HG03442 (cell line): ENCODE measurements around the gene ARHGEF25.
"Not testable (repeated sequence)": the region's sequence is repeated elsewhere in the genome, so short reads cannot be mapped to it uniquely, and the experiment has no call there.

Source experiments
- ATAC-seq: cut with Tn5 transposase; IDR thresholded peaks from one replicate; pipeline ENCODE4 v1.9.1; 2021; ENCODE audit warnings: mild to moderate bottlenecking, moderate library complexity; ENCODE audit not compliant: unreplicated experiment

The ARHGEF25 gene

DNA sequence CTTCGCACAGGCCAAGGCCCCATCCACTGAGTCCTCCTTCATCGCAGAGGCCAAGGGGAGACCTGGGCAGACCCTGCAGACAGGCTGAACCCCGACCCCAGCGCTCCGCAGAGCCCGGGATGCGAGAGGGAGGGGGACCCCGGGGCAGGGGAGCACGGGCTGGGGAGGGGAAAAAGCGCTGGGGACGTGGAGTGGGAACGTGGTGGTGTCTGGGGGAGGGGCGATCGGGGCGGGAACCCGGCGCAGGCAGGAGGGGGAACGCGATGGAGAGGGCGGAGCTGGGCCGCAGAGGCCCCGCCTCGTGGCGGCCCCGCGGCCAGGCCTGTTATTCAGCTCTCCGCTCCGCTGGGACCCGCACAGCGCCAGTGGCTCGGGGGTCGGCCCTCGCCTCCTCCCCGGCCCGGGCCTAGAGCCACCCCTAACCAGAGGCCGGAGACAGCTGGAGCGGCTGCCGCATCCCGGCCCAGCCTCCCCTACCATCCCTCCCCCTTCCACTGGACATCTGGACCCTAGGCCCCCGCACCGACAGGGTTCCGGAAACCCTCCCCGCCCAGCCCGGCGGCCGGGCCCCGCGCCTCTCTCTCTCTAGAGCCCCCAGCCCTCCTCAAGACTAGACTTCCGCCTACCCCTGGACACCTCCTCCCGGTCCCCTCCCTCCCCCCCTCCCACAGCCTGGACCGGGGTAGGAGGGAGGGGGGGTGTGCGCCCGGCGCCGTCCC is at the start of gene ARHGEF25:
Gene ARHGEF25, plus strand, starts transcription at position 328 of the 719 bp plus-strand sequence. CDS start 460 bp downstream, outside the sequence.
- no peak for ATAC-seq

- ATAC-seq = no peak
These were observed 47.9 kb upstream of the ARHGEF25 start for GRCh38 chr12:57563358-57563757.

DNA sequence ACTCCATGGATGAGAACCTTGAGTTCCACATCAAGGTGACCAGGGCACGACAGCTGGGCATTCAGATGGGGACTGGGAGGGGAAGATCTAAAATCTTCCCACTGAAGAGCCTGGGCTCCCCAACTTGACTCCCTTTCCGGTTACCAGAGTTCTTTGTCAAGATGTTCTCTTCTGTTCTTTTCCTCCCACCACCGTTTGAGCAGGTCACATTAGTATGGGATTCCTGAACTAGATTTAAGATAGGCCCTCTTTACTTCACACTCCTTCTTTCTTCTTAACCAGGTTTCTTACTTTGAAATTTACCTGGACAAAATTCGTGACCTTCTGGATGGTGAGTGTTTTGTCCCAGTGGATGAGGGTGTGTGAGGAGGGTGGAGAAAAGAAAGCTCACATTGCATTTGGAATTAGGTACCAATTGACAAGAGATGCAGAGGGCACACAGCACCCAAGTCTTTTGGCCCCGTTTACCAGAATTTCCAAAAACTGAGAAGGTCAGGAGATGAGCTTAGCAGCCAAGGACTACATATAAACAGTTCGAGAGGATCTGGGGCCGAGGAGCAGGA is 47.0 kb upstream of the ARHGEF25 start:
- ATAC-seq = no peak

DNA sequence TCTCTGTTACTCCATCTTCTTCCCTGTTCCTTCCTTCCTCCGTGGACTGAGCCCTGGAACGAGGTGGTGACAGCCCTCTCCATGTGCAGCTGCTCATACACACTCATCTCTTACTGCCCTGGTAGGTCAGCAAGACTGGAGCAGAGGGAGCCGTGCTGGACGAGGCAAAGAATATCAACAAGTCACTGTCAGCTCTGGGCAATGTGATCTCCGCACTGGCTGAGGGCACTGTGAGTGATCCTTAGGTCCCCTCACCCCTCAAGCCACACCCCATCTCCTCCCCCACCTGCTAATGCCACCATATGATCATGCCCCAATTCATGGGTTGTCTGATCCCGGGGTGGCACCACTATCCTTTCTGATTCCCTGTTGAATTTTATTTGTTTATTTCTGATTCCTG is 42.4 kb upstream of the ARHGEF25 start:
- no peak for ATAC-seq

DNA sequence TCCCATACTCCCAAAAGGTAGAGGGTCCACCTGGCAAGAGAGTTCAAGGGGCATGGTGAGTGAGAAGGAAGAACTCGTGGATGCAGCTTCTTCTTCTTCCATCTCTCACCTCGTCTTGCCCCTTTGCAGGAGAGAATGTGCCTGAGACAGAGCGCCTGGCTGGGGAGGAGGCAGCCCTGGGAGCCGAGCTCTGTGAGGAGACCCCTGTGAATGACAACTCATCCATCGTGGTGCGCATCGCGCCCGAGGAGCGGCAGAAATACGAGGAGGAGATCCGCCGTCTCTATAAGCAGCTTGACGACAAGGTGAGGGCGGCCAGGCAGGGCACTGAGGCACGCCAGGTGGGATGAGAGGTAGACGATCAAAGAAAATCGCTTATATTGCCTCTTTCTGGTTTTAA is 41.4 kb upstream of the ARHGEF25 start:
- no peak for ATAC-seq

DNA sequence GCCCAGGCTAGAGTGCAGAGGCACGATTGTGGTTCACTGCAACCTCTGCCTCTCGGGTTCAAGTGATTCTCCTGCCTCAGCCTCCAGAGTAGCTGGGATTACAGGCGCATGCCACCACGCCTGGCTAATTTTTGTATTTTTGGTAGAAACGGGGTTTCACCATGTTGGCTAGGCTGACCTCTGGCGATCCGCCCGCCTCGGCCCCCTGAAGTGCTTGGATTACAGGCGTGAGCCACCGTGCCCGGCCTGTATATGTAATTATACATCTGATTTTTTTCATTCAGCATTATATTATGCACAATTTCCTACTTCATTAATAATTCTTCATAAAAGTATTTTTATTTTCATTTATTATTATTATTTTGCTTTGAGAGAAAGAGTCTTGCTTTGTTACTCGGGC is 40.8 kb upstream of the ARHGEF25 start:
- ATAC-seq = not testable (repeated sequence)

DNA sequence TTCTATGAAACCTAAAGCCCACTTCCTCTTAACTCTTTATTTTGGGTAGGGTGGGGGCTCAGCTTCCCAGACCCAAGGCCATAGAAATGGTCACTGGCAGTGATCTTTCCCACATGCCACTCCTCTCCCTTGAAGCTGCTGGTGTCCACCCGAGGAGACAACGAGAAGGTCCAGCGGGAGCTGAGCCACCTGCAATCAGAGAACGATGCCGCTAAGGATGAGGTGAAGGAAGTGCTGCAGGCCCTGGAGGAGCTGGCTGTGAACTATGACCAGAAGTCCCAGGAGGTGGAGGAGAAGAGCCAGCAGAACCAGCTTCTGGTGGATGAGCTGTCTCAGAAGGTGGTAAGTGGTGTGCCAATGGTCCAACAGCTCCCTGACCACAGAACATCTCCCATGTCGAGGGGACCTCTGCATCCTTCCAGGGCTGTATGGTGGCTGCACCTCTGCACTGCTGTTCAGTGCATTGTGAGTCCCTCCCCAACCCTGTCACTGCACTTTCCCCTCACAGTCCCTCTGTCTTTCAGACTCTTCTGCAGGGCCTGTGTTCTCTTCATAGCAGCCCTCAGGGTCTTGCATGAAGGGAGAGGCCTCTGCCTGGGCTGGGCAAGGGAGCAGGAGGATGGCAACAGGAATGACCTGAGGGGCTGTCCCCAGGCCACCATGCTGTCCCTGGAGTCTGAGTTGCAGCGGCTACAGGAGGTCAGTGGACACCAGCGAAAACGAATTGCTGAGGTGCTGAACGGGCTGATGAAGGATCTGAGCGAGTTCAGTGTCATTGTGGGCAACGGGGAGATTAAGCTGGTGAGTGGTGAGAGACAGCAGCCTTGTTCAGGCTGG is 39.1 kb upstream of the ARHGEF25 start:
- ATAC-seq = no peak

GRCh38 chr12:57574795-57575194 is 36.4 kb upstream of the ARHGEF25 start:
- no peak for ATAC-seq

DNA sequence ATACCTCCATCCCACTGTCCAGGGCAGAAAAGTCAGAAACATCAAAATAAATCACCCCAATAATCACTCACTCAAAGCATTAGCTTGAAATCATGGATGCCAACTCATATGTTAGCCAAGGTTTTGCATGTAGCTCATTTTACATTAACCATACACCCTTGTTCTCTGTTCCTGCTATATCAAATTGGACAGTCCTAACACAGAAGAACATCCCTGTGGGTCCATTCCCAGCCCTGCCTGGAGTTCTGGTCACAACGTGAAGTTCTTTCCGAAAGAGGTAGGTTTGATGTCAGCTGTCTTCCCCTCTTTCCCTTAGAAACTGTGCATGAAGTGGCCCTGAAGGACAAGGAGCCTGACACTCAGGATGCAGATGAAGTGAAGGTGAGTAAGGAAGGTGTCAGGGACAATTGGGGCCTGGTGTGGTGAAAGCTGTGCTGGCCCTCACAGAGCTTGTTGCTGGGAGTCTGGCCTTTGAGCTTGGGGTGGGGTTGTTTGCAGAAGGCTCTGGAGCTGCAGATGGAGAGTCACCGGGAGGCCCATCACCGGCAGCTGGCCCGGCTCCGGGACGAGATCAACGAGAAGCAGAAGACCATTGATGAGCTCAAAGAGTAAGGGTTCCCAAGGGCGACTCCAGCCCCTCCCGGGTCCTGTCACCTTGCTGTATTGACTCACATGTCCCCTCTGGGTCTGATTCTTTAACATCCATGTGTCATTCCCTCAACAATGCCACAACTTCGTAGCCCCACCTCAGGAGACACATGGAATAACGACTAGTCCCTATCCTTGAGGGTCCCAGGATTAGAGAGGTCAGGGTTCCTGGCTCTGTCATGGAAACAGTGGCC is 35.2 kb upstream of the ARHGEF25 start:
- ATAC-seq = no peak

- ATAC-seq = no peak
These were observed 34.5 kb upstream of the ARHGEF25 start for GRCh38 chr12:57576613-57577160.

DNA sequence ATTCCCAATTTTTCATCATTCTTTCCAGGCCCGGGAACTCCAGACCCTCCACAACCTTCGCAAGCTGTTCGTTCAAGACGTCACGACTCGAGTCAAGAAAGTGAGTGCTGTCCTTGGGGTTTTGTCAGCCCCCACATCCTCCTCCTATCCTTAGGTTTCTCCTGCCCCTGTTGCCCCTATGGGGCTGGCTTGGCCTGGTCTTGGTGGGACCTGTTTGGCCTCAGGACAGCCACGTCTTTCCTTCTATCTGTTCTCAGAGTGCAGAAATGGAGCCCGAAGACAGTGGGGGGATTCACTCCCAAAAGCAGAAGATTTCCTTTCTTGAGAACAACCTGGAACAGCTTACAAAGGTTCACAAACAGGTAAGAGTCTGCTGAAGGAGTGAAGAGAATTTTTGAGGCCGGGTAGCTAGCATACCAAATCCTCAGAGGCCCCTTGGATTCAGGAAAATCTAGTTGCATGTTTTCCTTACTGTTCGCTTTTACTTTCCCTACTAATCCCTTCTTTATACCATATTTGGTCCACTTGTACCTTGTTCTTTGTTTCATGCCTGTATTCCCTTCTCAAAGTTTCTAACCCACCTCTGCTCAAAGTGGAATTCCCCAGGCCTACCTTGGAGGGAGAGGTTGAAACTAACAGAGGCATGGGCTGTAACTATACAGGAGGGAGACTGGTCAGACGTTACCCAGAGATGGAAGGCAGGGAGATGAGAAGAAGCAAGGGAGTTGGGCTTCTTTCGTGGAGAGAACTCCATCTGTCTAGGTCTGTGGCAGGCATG is 33.1 kb upstream of the ARHGEF25 start:
- no peak for ATAC-seq

- ATAC-seq = no peak
These were observed 32.2 kb upstream of the ARHGEF25 start for GRCh38 chr12:57579011-57579410.

GRCh38 chr12:57579677-57580465 is 31.4 kb upstream of the ARHGEF25 start:
- ATAC-seq = no peak

- no peak for ATAC-seq
These were observed 30.8 kb upstream of the ARHGEF25 start for GRCh38 chr12:57580466-57580795.

- no peak for ATAC-seq
These were observed 29.4 kb upstream of the ARHGEF25 start for GRCh38 chr12:57581802-57582201.

DNA sequence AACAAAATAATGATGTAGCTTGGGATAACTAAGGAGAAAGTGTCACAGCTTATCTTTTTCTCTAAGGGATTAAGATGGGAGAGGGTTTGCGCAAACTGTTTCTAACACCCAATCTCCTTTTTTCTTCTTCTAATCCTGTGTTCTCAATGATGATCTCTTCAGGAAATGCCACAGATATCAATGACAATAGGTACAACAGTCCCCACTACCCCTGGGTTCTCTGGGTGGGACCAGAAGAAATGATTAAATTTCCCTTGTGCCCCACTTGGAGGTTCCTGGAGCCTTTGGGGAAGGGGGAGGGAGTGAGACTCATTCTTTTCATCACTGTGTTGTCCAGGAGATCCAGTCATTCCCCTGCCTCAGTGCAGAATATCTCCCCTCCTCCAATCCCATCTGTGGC is 28.8 kb upstream of the ARHGEF25 start:
- ATAC-seq = no peak

GRCh38 chr12:57583008-57583831 is 28.0 kb upstream of the ARHGEF25 start:
- peak; percentile 97 for ATAC-seq

- ATAC-seq = no peak
These were observed 27.2 kb upstream of the ARHGEF25 start for GRCh38 chr12:57584050-57584449.
